GM19397 (cell line): ENCODE measurements around the gene NQO2.
"Not testable (repeated sequence)": the region's sequence is repeated elsewhere in the genome, so short reads cannot be mapped to it uniquely, and the experiment has no call there.

Experiments
- ATAC-seq: cut with Tn5 transposase; IDR thresholded peaks from one replicate; pipeline ENCODE4 v1.9.1; 2021; ENCODE audit warnings: mild to moderate bottlenecking, moderate library complexity; ENCODE audit not compliant: unreplicated experiment

Gene NQO2

GRCh38 chr6:3011592-3011991 lies 11.9 kb downstream of the NQO2 start:
- no peak for ATAC-seq

GRCh38 chr6:3013486-3013885 lies 13.8 kb downstream of the NQO2 start:
- ATAC-seq, result no peak

GRCh38 chr6:3013901-3014674 lies 14.4 kb downstream of the NQO2 start:
- ATAC-seq, result no peak

DNA sequence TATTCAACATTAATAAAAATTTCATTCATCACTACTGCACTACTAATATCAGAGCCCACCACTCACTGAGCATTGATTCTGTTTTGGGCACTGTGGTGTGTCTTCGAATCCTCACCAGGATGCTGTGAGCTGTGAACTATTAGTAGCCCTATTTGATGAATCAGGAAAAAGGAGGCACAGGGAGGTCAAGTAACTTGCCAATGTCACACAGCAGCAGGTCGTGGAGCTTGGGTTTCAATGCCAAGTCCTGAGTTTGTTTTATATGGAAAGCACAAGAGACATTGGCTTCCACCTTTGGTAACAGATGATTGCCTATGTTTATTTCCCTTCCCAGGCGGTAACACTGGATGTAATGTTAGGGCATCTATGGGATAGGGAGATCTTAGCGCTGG lies 15.0 kb downstream of the NQO2 start:
- no peak for ATAC-seq

DNA sequence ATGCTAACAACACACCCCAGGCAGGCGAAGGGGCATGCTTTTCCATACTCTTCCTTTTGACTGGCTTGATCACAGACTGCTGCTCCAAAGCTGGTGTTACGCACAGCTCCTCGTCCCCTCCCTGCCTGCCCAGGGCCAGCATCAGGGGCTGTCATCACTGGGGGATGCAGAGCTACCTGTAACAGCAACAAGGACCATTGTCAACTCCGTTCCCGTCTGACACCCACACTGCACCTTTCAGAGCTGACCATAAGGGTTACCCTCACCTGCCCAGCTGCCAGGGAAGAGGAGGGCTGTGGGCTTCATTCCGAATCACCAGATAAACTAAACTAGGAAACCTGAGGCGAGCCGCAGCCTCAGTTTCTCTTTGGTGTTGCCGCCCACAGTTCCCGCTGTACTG lies 15.4 kb downstream of the NQO2 start:
- ATAC-seq, result no peak

GRCh38 chr6:3016473-3017280 lies 17.0 kb downstream of the NQO2 start:
- no peak for ATAC-seq

GRCh38 chr6:3017304-3017703 lies 17.6 kb downstream of the NQO2 start:
- no peak for ATAC-seq

GRCh38 chr6:3019065-3019464 lies 19.4 kb downstream of the NQO2 start:
- no peak for ATAC-seq

DNA sequence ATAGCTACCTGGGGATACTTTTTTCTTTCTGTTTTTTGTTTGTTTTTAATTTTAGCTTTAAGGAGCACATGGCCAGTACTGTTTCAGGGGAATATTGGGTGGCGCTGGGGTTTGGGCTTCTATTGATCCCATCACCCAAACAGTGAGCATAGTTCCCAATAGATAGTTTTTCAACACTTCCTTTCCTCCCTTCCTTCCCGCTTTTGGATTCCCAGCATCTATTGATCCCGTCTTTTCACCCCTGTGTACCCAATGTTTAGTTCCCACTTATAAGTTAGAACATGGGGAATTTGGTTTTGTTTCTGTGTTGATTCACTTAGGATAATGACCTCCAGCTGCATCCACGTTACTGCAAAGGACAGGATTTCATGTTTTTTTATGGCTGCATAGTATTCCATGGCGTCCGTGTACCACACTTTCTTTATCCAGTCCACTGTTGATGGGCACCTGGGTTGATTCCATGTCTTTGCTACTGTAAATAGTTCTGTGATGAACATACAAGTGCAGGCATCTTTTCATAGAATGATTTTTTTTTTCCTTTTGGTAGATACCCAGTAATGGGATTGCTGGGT lies 20.1 kb downstream of the NQO2 start:
- ATAC-seq, result no peak

GRCh38 chr6:3020976-3021598 lies 21.4 kb downstream of the NQO2 start:
- ATAC-seq, result not testable (repeated sequence)

GRCh38 chr6:3022765-3023662 lies 23.3 kb downstream of the NQO2 start:
- no peak for ATAC-seq

- peak; percentile 72 for ATAC-seq
These were observed 24.2 kb downstream of the NQO2 start for GRCh38 chr6:3023663-3024483.

GRCh38 chr6:3026791-3027626 lies 27.3 kb downstream of the NQO2 start:
- peak; percentile 63 for ATAC-seq

DNA sequence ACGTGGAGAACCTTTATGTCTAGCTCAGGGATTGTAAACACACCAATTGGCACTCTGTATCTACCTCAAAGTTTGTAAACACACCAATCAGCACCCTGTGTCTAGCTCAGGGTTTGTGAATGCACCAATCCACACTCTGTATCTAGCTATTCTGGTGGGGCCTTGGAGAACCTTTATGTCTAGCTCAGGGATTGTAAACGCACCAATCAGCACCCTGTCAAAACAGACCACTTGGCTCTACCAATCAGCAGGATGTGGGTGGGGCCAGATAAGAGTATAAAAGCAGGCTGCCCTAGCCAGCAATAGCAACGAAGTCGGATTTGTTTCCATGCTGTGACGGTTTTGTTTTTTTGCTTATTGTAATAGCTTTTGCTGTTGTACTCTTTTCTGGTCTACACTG lies 28.5 kb downstream of the NQO2 start:
- ATAC-seq, result not testable (repeated sequence)

DNA sequence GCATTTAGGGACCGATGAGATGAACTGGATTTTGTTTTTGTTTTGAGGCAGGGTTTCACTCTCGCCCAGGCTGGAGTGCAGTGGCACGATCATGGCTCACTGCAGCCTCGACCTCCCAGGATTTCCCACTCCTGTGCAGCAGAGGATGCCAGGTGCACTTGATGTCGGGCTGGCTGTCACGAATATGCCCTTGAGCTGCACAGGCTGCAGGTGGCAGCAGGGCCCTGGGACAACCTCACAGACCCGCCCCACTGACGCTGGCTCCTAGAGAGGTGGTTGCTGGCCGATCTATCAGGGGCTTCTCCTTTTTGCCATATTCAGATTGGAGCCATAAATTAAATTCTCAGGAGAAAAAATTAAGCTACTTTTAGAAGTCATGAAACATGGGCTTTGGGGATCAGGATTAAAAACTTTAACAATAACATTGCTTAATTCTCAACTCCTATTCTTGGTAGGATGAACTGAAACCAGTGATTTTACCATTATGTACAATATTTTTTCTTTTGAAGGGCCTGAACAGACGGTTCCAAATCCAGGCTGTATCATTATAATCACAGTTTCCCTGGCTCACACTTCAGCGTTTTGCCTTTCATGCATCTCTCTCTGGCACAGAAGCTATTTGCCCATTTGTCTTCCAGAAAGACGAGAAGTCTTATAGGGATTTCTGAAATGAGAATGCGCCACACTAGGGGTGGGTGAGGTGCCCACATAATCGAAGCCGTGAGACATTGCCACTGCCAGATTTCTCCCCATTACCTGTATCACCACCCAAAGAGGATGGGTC lies 32.4 kb downstream of the NQO2 start:
- no peak for ATAC-seq

DNA sequence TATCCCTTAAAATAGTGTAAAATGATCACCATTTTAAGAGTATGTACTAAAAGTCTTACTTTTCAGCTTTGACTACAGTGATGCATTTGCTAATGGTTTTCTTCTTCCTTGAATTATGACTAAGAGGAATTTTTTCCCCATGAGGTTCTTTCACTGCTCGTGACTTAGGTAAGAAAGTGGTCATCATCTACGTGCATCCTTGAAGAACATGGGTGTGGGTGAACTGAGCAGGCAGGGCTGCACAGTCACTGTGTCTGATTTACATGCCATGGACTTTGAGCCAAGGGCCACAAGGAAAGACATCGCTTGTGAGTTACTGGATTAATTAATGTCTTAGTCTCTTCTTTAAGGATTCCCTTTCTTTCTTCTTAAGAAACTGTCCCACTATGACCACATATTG lies 33.3 kb downstream of the NQO2 start:
- ATAC-seq, result no peak

DNA sequence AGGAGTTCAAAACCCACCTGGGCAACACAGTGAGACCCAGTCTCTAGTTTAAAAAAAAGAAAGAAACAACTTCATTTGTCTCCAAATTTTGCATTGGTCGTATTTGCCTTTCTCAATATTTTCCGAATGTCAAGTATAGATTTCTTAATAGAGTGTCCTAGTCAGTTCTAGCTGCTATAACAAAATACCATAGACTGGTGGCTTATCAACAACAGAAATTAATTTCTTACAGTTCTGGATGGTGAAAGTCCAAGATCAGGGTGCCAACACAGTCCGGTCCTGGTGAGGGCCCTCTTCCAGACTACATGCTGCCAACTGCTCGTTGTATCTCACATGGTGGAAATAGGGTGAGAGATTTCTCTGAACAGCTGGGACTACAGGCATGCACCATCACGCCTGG lies 34.0 kb downstream of the NQO2 start:
- no peak for ATAC-seq

- no peak for ATAC-seq
These were observed 35.7 kb downstream of the NQO2 start for GRCh38 chr6:3035397-3035796.
